ENCODE results near the gene ZNF729.
"Not testable (repeated sequence)": the region's sequence is repeated elsewhere in the genome, so short reads cannot be mapped to it uniquely, and the experiment has no call there.

ZNF729 gene

GRCh38 chr19:22260499-22260898 is 25.7 kb upstream of the ZNF729 start:
- H3K9me3 ChIP-seq (ENCODE audit: insufficient read depth, low read depth, low read length) = peaks cover 40% of the 10 kb centered on the region
- no CpG with 5 or more reads among the region's 2 CpGs for WGBS (ENCODE audit: extremely low coverage, insufficient coverage, insufficient read length)
- no peak overlapping the region for H2AK5ac ChIP-seq (ENCODE audit: low read length)
- no peaks in the 10 kb centered on the region for H3K27me3 ChIP-seq (ENCODE audit: insufficient read depth, low read length)
- H2AFZ ChIP-seq (ENCODE audit: insufficient read depth, low read length, poor library complexity) = no peak overlapping the region
- no peak overlapping the region for H4K12ac ChIP-seq (ENCODE audit: low read depth, low read length)
- no peaks in the 10 kb centered on the region for H3K36me3 ChIP-seq (ENCODE audit: control insufficient read depth in 1 of 2, insufficient read depth in 2 of 2, low read length in 2 of 2)
- H3K27ac ChIP-seq (ENCODE audit: low read depth, low read length) = no peak overlapping the region
- no peak overlapping the region for H3K18ac ChIP-seq (ENCODE audit: low read length)
- no peak overlapping the region for H3K4ac ChIP-seq (ENCODE audit: low read depth, low read length)
- H4K8ac ChIP-seq (ENCODE audit: low read depth, low read length) = no peak overlapping the region
- no peak overlapping the region for H3K4me3 ChIP-seq (ENCODE audit: low read depth, low read length)
- H3K9ac ChIP-seq (ENCODE audit: low read length) = no peak overlapping the region
- H4K91ac ChIP-seq (ENCODE audit: low read depth, low read length) = no peak overlapping the region
- no peak overlapping the region for H2BK120ac ChIP-seq (ENCODE audit: insufficient read depth, low read length, poor library complexity)
- no peak overlapping the region for H3K23ac ChIP-seq (ENCODE audit: low read length)
- no peaks in the 10 kb centered on the region for H3K4me1 ChIP-seq (ENCODE audit: control insufficient read depth in 1 of 2, insufficient read depth in 2 of 2, low read length in 2 of 2)
- H3K14ac ChIP-seq (ENCODE audit: low read length) = no peak overlapping the region
- H3K79me2 ChIP-seq (ENCODE audit: control insufficient read depth, insufficient read depth, low read length, poor library complexity) = no peaks in the 10 kb centered on the region
- no peak for DNase-seq
- no peaks in the 10 kb centered on the region for H3K79me1 ChIP-seq (ENCODE audit: low read length)
- H2BK12ac ChIP-seq (ENCODE audit: low read length) = no peak overlapping the region
- H3K4me2 ChIP-seq (ENCODE audit: low read length) = no peak overlapping the region
- no peak overlapping the region for H2BK5ac ChIP-seq (ENCODE audit: low read depth, low read length, poor library complexity)

- Histone ChIP-seq H3K4ac (ENCODE audit: low read depth, low read length) (no peak overlapping the region), H3K79me1 (ENCODE audit: low read length) (no peaks in the 10 kb centered on the region), H3K4me1 (ENCODE audit: control insufficient read depth in 1 of 2, insufficient read depth in 2 of 2, low read length in 2 of 2) (no peaks in the 10 kb centered on the region), H4K91ac (ENCODE audit: low read depth, low read length) (no peak overlapping the region), H3K23ac (ENCODE audit: low read length) (no peak overlapping the region), H3K36me3 (ENCODE audit: control insufficient read depth in 1 of 2, insufficient read depth in 2 of 2, low read length in 2 of 2) (no peaks in the 10 kb centered on the region), H4K12ac (ENCODE audit: low read depth, low read length) (no peak overlapping the region), H3K4me2 (ENCODE audit: low read length) (no peak overlapping the region), H3K18ac (ENCODE audit: low read length) (no peak overlapping the region), H2BK12ac (ENCODE audit: low read length) (no peak overlapping the region), H3K27ac (ENCODE audit: low read depth, low read length) (no peak overlapping the region), H3K9ac (ENCODE audit: low read length) (no peak overlapping the region), H3K9me3 (ENCODE audit: insufficient read depth, low read depth, low read length) (peaks cover 39% of the 10 kb centered on the region), H2AFZ (ENCODE audit: insufficient read depth, low read length, poor library complexity) (no peak overlapping the region), H2BK120ac (ENCODE audit: insufficient read depth, low read length, poor library complexity) (no peak overlapping the region), H4K8ac (ENCODE audit: low read depth, low read length) (no peak overlapping the region), H3K4me3 (ENCODE audit: low read depth, low read length) (no peak overlapping the region), H2BK5ac (ENCODE audit: low read depth, low read length, poor library complexity) (no peak overlapping the region), H3K79me2 (ENCODE audit: control insufficient read depth, insufficient read depth, low read length, poor library complexity) (no peaks in the 10 kb centered on the region), H2AK5ac (ENCODE audit: low read length) (no peak overlapping the region), H3K14ac (ENCODE audit: low read length) (no peak overlapping the region), H3K27me3 (ENCODE audit: insufficient read depth, low read length) (no peaks in the 10 kb centered on the region)
- WGBS (ENCODE audit: extremely low coverage, insufficient coverage, insufficient read length) = no CpG with 5 or more reads among the region's 37 CpGs
- no peak for DNase-seq
These were observed 24.6 kb upstream of the ZNF729 start for GRCh38 chr19:22261596-22261995.

DNA sequence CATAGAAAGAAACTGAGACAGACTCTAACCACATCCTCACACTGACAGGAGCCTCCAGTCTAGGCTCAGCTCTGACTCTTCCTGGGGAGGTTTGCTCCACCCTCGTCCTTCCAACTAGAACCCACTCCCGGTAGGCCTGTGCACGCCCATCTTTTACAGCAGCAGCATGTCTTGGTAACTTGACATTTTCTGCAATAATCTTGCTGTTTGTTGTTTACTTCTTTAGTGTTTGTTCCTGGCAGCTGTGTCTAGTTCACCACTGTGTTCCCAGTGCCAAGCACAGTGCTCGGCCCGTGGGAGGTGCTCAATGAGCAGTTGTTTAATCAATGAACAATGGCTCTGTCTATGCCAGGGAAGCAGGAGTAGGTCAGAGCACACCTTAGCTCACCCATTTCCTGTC is 23.1 kb upstream of the ZNF729 start:
- Histone ChIP-seq H3K4me3 (ENCODE audit: low read depth, low read length) (no peak overlapping the region), H3K14ac (ENCODE audit: low read length) (no peak overlapping the region), H4K12ac (ENCODE audit: low read depth, low read length) (no peak overlapping the region), H3K79me2 (ENCODE audit: control insufficient read depth, insufficient read depth, low read length, poor library complexity) (no peaks in the 10 kb centered on the region), H3K23ac (ENCODE audit: low read length) (no peak overlapping the region), H2AK5ac (ENCODE audit: low read length) (no peak overlapping the region), H2BK120ac (ENCODE audit: insufficient read depth, low read length, poor library complexity) (no peak overlapping the region), H3K9me3 (ENCODE audit: insufficient read depth, low read depth, low read length) (peaks cover 32% of the 10 kb centered on the region), H3K4me2 (ENCODE audit: low read length) (no peak overlapping the region), H3K18ac (ENCODE audit: low read length) (no peak overlapping the region), H3K27ac (ENCODE audit: low read depth, low read length) (no peak overlapping the region), H2AFZ (ENCODE audit: insufficient read depth, low read length, poor library complexity) (peak overlapping the region; percentile 20), H3K4me1 (ENCODE audit: control insufficient read depth in 1 of 2, insufficient read depth in 2 of 2, low read length in 2 of 2) (no peaks in the 10 kb centered on the region), H3K27me3 (ENCODE audit: insufficient read depth, low read length) (no peaks in the 10 kb centered on the region), H2BK12ac (ENCODE audit: low read length) (no peak overlapping the region), H3K4ac (ENCODE audit: low read depth, low read length) (no peak overlapping the region), H3K9ac (ENCODE audit: low read length) (no peak overlapping the region), H3K79me1 (ENCODE audit: low read length) (no peaks in the 10 kb centered on the region), H2BK5ac (ENCODE audit: low read depth, low read length, poor library complexity) (no peak overlapping the region), H4K91ac (ENCODE audit: low read depth, low read length) (no peak overlapping the region), H4K8ac (ENCODE audit: low read depth, low read length) (no peak overlapping the region), H3K36me3 (ENCODE audit: control insufficient read depth in 1 of 2, insufficient read depth in 2 of 2, low read length in 2 of 2) (no peaks in the 10 kb centered on the region)
- no CpG with 5 or more reads among the region's 5 CpGs for WGBS (ENCODE audit: extremely low coverage, insufficient coverage, insufficient read length)
- DNase-seq = no peak

- not testable (repeated sequence) for H2BK120ac ChIP-seq (ENCODE audit: insufficient read depth, low read length, poor library complexity); H3K9ac ChIP-seq (ENCODE audit: low read length); H3K27ac ChIP-seq (ENCODE audit: low read depth, low read length); H3K4ac ChIP-seq (ENCODE audit: low read depth, low read length); H4K91ac ChIP-seq (ENCODE audit: low read depth, low read length); H3K18ac ChIP-seq (ENCODE audit: low read length); H3K79me2 ChIP-seq (ENCODE audit: control insufficient read depth, insufficient read depth, low read length, poor library complexity); H3K4me3 ChIP-seq (ENCODE audit: low read depth, low read length); H4K8ac ChIP-seq (ENCODE audit: low read depth, low read length); H2AFZ ChIP-seq (ENCODE audit: insufficient read depth, low read length, poor library complexity); H3K23ac ChIP-seq (ENCODE audit: low read length); DNase-seq; H3K27me3 ChIP-seq (ENCODE audit: insufficient read depth, low read length); H2AK5ac ChIP-seq (ENCODE audit: low read length); H3K4me2 ChIP-seq (ENCODE audit: low read length); H3K36me3 ChIP-seq (ENCODE audit: control insufficient read depth in 1 of 2, insufficient read depth in 2 of 2, low read length in 2 of 2); H3K4me1 ChIP-seq (ENCODE audit: control insufficient read depth in 1 of 2, insufficient read depth in 2 of 2, low read length in 2 of 2); H3K14ac ChIP-seq (ENCODE audit: low read length); H3K79me1 ChIP-seq (ENCODE audit: low read length); H2BK12ac ChIP-seq (ENCODE audit: low read length); H4K12ac ChIP-seq (ENCODE audit: low read depth, low read length); H2BK5ac ChIP-seq (ENCODE audit: low read depth, low read length, poor library complexity)
- WGBS (ENCODE audit: extremely low coverage, insufficient coverage, insufficient read length) = no CpG with 5 or more reads among the region's 27 CpGs
- H3K9me3 ChIP-seq (ENCODE audit: insufficient read depth, low read depth, low read length) = peaks cover 18% of the 10 kb centered on the region
These were observed 35.3 kb downstream of the ZNF729 start for GRCh38 chr19:22321554-22321953.
